H1 (cell line): ENCODE data around the gene MDFIC. TPM values are rescaled to one million over a fixed set of nuclear protein-coding genes. Genes with fewer than 3 reads are reported as not detected.

Source experiments
- CTCF ChIA-PET: fragments of 300-600 bp; sonication (Branson Sonifier 250); formaldehyde crosslinking; loops from one replicate; lab custom pipeline; 2021; ENCODE audit not compliant: partially characterized antibody; lab: Charles Lee
- POLR2A ChIA-PET: fragments of 300-600 bp; sonication (Branson Sonifier 250); formaldehyde crosslinking; loops from one replicate; lab custom pipeline; 2021; ENCODE audit warnings: inconsistent platforms; ENCODE audit not compliant: partially characterized antibody; lab: Charles Lee
- DNase-seq, 2 experiments: peaks; one replicate each; pipeline versions ENCODE4 v3.0.0 to v3.0.0-alpha.2; 2010 to 2022; ENCODE audit warnings: low spot score in 2 of 2, low read depth in 1 of 2, mixed read lengths in 1 of 2
- FAIRE-seq: peaks from 2 replicates; lab custom pipeline; 2011; peaks lifted over from hg19 to GRCh38; lab: Jason Lieb, UNC
- H2AFZ ChIP-seq: 2 replicates; pipeline ENCODE4 v1.8.1; 2012; ENCODE audit warnings: low read length, inconsistent platforms
- H2AK5ac ChIP-seq: 2 replicates; pipeline ENCODE4 v1.6.1; 2013; ENCODE audit warnings: low read depth, low read length
- H2BK120ac ChIP-seq: replicated peaks from 2 replicates; pipeline ENCODE3; 2013; ENCODE audit warnings: low read depth, low read length, inconsistent platforms
- H2BK12ac ChIP-seq: 2 replicates; pipeline ENCODE4 v1.6.1; 2013; ENCODE audit warnings: low read depth, low read length
- H2BK15ac ChIP-seq: 2 replicates; pipeline ENCODE4 v1.6.1; 2013; ENCODE audit warnings: low read length
- H2BK20ac ChIP-seq: 2 replicates; pipeline ENCODE4 v1.6.1; 2013; ENCODE audit warnings: low read length
- H2BK5ac ChIP-seq: 2 replicates; pipeline ENCODE4 v1.6.1; 2013; ENCODE audit warnings: low read depth, low read length
- H3K14ac ChIP-seq: 2 replicates; pipeline ENCODE4 v1.6.1; 2013; ENCODE audit warnings: inconsistent platforms; ENCODE audit not compliant: insufficient read length
- H3K18ac ChIP-seq: 2 replicates; pipeline ENCODE4 v1.6.1; 2013; ENCODE audit warnings: low read length; ENCODE audit errors: extremely low read depth
- H3K23ac ChIP-seq: 2 replicates; pipeline ENCODE4 v1.6.1; 2013; ENCODE audit warnings: inconsistent platforms; ENCODE audit not compliant: insufficient read length
- H3K23me2 ChIP-seq: 2 replicates; pipeline ENCODE4 v1.6.1; 2013; ENCODE audit warnings: low read depth, low read length
- H3K27ac ChIP-seq: 2 replicates; pipeline ENCODE4 v1.6.1; 2011; ENCODE audit warnings: low read depth, low read length, inconsistent platforms
- H3K27me3 ChIP-seq, 4 experiments: replicated peaks in 1 of 4; 1 replicate in 1 of 4; 2 replicates in 3 of 4; pipeline versions ENCODE4 v1.6.1 to v1.8.1; 2011 to 2013; ENCODE audit warnings: low read length in 3 of 4, mild to moderate bottlenecking in 3 of 4, inconsistent platforms in 2 of 4, mixed read lengths in 2 of 4, moderate library complexity in 1 of 4; ENCODE audit not compliant: control insufficient read depth in 3 of 4, insufficient read depth in 3 of 4; ENCODE audit errors: extremely low read depth in 1 of 4
- H3K36me3 ChIP-seq, 4 experiments: 2 replicates each; pipeline versions ENCODE4 v1.6.1 to v1.8.1; 2011 to 2013; ENCODE audit warnings: mild to moderate bottlenecking in 4 of 4, low read length in 3 of 4, moderate library complexity in 2 of 4, control low read depth in 1 of 4, inconsistent platforms in 1 of 4; ENCODE audit not compliant: insufficient read depth in 4 of 4, control insufficient read depth in 2 of 4
- H3K4ac ChIP-seq: replicated peaks from 2 replicates; pipeline ENCODE3; 2013; ENCODE audit warnings: low read length, low read depth, mixed read lengths, inconsistent platforms; ENCODE audit not compliant: insufficient read length
- H3K4me1 ChIP-seq, 4 experiments: replicated peaks in 1 of 4; 1 replicate in 1 of 4; 2 replicates in 3 of 4; pipeline versions ENCODE4 v1.6.1 to v1.8.1; 2011 to 2013; ENCODE audit warnings: low read length in 3 of 4, inconsistent platforms in 2 of 4, mixed read lengths in 1 of 4; ENCODE audit not compliant: insufficient read depth in 4 of 4, control insufficient read depth in 3 of 4
- H3K4me2 ChIP-seq, 2 experiments: 2 replicates each; pipeline versions ENCODE4 v1.6.1 to v1.8.1; 2011 to 2013; ENCODE audit warnings: low read depth in 2 of 2, low read length in 2 of 2, control low read depth in 1 of 2, inconsistent platforms in 1 of 2, mild to moderate bottlenecking in 1 of 2; ENCODE audit not compliant: insufficient read depth in 1 of 2
- H3K4me3 ChIP-seq, 4 experiments: fragments of 200-600, 300-600 bp in 1 of 4; sonication (generic), shearing (Covaris generic), sonication (Bioruptor Twin) in 1 of 4; 2 replicates each; pipeline versions ENCODE4 v1.5.1 to v1.8.1; 2011 to 2016; ENCODE audit warnings: low read length in 4 of 4, low read depth in 3 of 4, control low read depth in 2 of 4, inconsistent platforms in 2 of 4, mild to moderate bottlenecking in 2 of 4, mixed read lengths in 1 of 4, moderate library complexity in 1 of 4; ENCODE audit not compliant: insufficient read depth in 2 of 4; ENCODE audit errors: extremely low read depth in 1 of 4
- H3K56ac ChIP-seq: replicated peaks from 2 replicates; pipeline ENCODE3; 2013; ENCODE audit warnings: low read depth, mild to moderate bottlenecking, mixed read lengths, low read length, inconsistent platforms; ENCODE audit not compliant: insufficient read length
- H3K79me1 ChIP-seq: 2 replicates; pipeline ENCODE4 v1.6.1; 2013; ENCODE audit warnings: low read depth, low read length, control low read depth
- H3K79me2 ChIP-seq, 2 experiments: 2 replicates each; pipeline versions ENCODE4 v1.6.1 to v1.8.1; 2012 to 2013; ENCODE audit warnings: low read length in 2 of 2, mild to moderate bottlenecking in 2 of 2, inconsistent platforms in 1 of 2; ENCODE audit not compliant: insufficient read depth in 2 of 2, control insufficient read depth in 1 of 2
- H3K9ac ChIP-seq, 4 experiments: replicated peaks in 1 of 4; 1 replicate in 1 of 4; 2 replicates in 3 of 4; pipeline versions ENCODE4 v1.6.1 to v1.8.1; 2011 to 2013; ENCODE audit warnings: low read depth in 3 of 4, low read length in 3 of 4, control low read depth in 2 of 4, mild to moderate bottlenecking in 2 of 4, moderate library complexity in 2 of 4, inconsistent platforms in 1 of 4; ENCODE audit errors: extremely low read depth in 1 of 4
- H3K9me3 ChIP-seq, 2 experiments: 2 replicates each; pipeline versions ENCODE4 v1.6.1 to v1.8.1; 2012 to 2013; ENCODE audit warnings: mild to moderate bottlenecking in 2 of 2, moderate library complexity in 2 of 2, control low read depth in 1 of 2, inconsistent platforms in 1 of 2, low read depth in 1 of 2, low read length in 1 of 2, mixed read lengths in 1 of 2; ENCODE audit not compliant: insufficient read depth in 2 of 2
- H4K20me1 ChIP-seq, 2 experiments: replicated peaks in 1 of 2; 2 replicates each; pipeline versions ENCODE3 to v1.8.1; 2011 to 2013; ENCODE audit warnings: inconsistent platforms in 2 of 2, low read length in 2 of 2, mild to moderate bottlenecking in 1 of 2; ENCODE audit not compliant: insufficient read depth in 2 of 2, control insufficient read depth in 1 of 2
- H4K5ac ChIP-seq: 2 replicates; pipeline ENCODE4 v1.6.1; 2013; ENCODE audit warnings: low read length, low read depth, mixed read lengths, inconsistent platforms; ENCODE audit not compliant: insufficient read length
- H4K8ac ChIP-seq: 2 replicates; pipeline ENCODE4 v1.8.0; 2013; ENCODE audit warnings: mild to moderate bottlenecking, moderate library complexity, low read length, inconsistent platforms; ENCODE audit not compliant: insufficient read depth; ENCODE audit errors: extremely low read depth
- H4K91ac ChIP-seq: replicated peaks from 2 replicates; pipeline ENCODE3; 2013; ENCODE audit warnings: low read length, mixed read lengths, inconsistent platforms; ENCODE audit not compliant: insufficient read length
- ATF3 ChIP-seq: IDR thresholded peaks from 2 replicates; pipeline ENCODE4 v1.6.1; 2011; ENCODE audit warnings: low read depth, mild to moderate bottlenecking, low read length; ENCODE audit not compliant: insufficient read depth
- BACH1 ChIP-seq: IDR thresholded peaks from 2 replicates; pipeline ENCODE4 v1.6.1; 2012; ENCODE audit warnings: low read length, improper control_type of control experiment
- BRCA1 ChIP-seq: IDR thresholded peaks from 2 replicates; pipeline ENCODE4 v1.6.1; 2012; ENCODE audit warnings: low read depth, low read length, improper control_type of control experiment
- CEBPB ChIP-seq: IDR thresholded peaks from 2 replicates; pipeline ENCODE4 v1.6.1; 2012; ENCODE audit warnings: low read depth, low read length
- CHD2 ChIP-seq: IDR thresholded peaks from 2 replicates; pipeline ENCODE4 v1.6.1; 2012; ENCODE audit warnings: low read length, improper control_type of control experiment
- EGR1 ChIP-seq: IDR thresholded peaks from 2 replicates; pipeline ENCODE4 v1.6.1; 2011; ENCODE audit warnings: low read depth, low read length, borderline replicate concordance
- EP300 ChIP-seq, 2 experiments: IDR thresholded peaks; 1 replicate in 1 of 2; 2 replicates in 1 of 2; pipeline ENCODE4 v1.6.1; 2011 to 2012; ENCODE audit warnings: low read depth in 2 of 2, low read length in 2 of 2, mild to moderate bottlenecking in 2 of 2, borderline replicate concordance in 1 of 2, inconsistent platforms in 1 of 2, moderate library complexity in 1 of 2
- EZH2 ChIP-seq: fragments of 200-600 bp; sonication (generic); IDR thresholded peaks from 2 replicates; pipeline ENCODE4 v1.7.1; 2012; ENCODE audit warnings: low read depth, mild to moderate bottlenecking, moderate library complexity, low read length, inconsistent platforms; ENCODE audit not compliant: severe bottlenecking
- HDAC2 ChIP-seq, 2 experiments: fragments of 300-600 bp in 1 of 2; sonication (generic) in 1 of 2; IDR thresholded peaks; 2 replicates each; pipeline ENCODE4 v1.6.1; 2011 to 2012; ENCODE audit warnings: low read depth in 2 of 2, low read length in 2 of 2, mild to moderate bottlenecking in 2 of 2, moderate library complexity in 2 of 2, borderline replicate concordance in 1 of 2, inconsistent platforms in 1 of 2
- JUN ChIP-seq: IDR thresholded peaks from 2 replicates; pipeline ENCODE4 v1.6.1; 2011; ENCODE audit warnings: low read depth, mild to moderate bottlenecking, improper control_type of control experiment, low read length
- POLR2AphosphoS5 ChIP-seq: IDR thresholded peaks from 2 replicates; pipeline ENCODE4 v1.6.1; 2011; ENCODE audit warnings: low read depth, low read length
- RFX5 ChIP-seq: IDR thresholded peaks from 2 replicates; pipeline ENCODE4 v1.6.1; 2011; ENCODE audit warnings: low read depth, low read length, improper control_type of control experiment, borderline replicate concordance
- TAF1 ChIP-seq: IDR thresholded peaks from 2 replicates; pipeline ENCODE4 v1.6.1; 2011; ENCODE audit warnings: mild to moderate bottlenecking, low read depth, low read length
- TAF7 ChIP-seq: optimal IDR thresholded peaks from 2 replicates; pipeline ENCODE3; 2011; ENCODE audit warnings: low read depth, mild to moderate bottlenecking, inconsistent platforms, low read length, moderate library complexity, borderline replicate concordance
- TEAD4 ChIP-seq: IDR thresholded peaks from 2 replicates; pipeline ENCODE4 v1.6.1; 2012; ENCODE audit warnings: low read depth, low read length, inconsistent platforms, mixed read lengths
- WGBS, 2 experiments: shearing (Covaris generic) in 1 of 2; methylation state at CpG; one replicate each; pipeline versions ENCODE4 v1.1.6 to v1.1.7; 2013 to 2015; ENCODE audit warnings: low lambda C conversion rate in 2 of 2, mixed read lengths in 2 of 2, inconsistent platforms in 1 of 2, low coverage in 1 of 2, missing lambda C conversion rate in 1 of 2; ENCODE audit not compliant: insufficient replicate concordance in 2 of 2, insufficient coverage in 1 of 2, insufficient read length in 1 of 2; ENCODE audit errors: extremely low coverage in 1 of 2, missing lambda C conversion rate in 1 of 2; 5-methylcytosine and 5-hydroxymethylcytosine counted together
- polyA plus RNA-seq, 7 experiments: library from polyadenylated mRNA; depleted of rRNA in 3 of 7; stranded (reverse) in 5 of 7; unstranded in 2 of 7; fragments of >200 nt in 5 of 7; fragments of 200-250 nt in 2 of 7; gene quantifications; 1 replicate in 5 of 7; 2 replicates in 1 of 7; 4 replicates in 1 of 7; pipeline versions ENCODE4 v1.2.1 to v1.2.3, GENCODE V29; 2011 to 2013; ENCODE audit warnings: missing spikeins in 2 of 7, mixed read lengths in 2 of 7
- total RNA-seq: library from RNA; stranded (reverse); fragmentation: NEBNext Ultra II Directional; extraction: Animal tissue kit (Norgen Biotek cat#: 25700); gene quantifications from 2 replicates; pipeline ENCODE4 v1.2.1, GENCODE V29; 2021

Gene MDFIC
- total and polyA plus RNA-seq, 2 of the 8 experiments (the other 6 are each of a cell fraction or from before 2014, with no cell fraction given), result 2.3 to 11.4 TPM

GRCh38 chr7:114988026-114988425 is 66.1 kb downstream of the MDFIC start:
- no peak overlapping the region for H3K9ac ChIP-seq
- H3K9me3 ChIP-seq, result no peaks in the 10 kb centered on the region
- no peak overlapping the region for H2BK5ac ChIP-seq
- no peak overlapping the region for H2BK120ac ChIP-seq
- no peak overlapping the region for H4K91ac ChIP-seq
- H3K27me3 ChIP-seq, result no peaks in the 10 kb centered on the region
- H3K79me1 ChIP-seq, result no peaks in the 10 kb centered on the region
- POLR2A ChIA-PET, result no interaction called here
- no peak overlapping the region for H3K18ac ChIP-seq
- no peak overlapping the region for H3K56ac ChIP-seq
- FAIRE-seq (no peak), DNase-seq (no peak)
- no peak overlapping the region for H2BK12ac ChIP-seq
- H3K27ac ChIP-seq, result no peak overlapping the region
- CTCF ChIA-PET, result interaction anchor here (1.9 kb wide), 1 partner anchor 123 kb away, joined by 5 read pairs; no protein-coding TSS in a partner anchor
- no peaks in the 10 kb centered on the region for H4K20me1 ChIP-seq
- no peak overlapping the region for H2AK5ac ChIP-seq
- 86% methylated on average over 1 of the region's 1 CpG; no CpG with 5 or more reads in 1 of the 2 experiments for WGBS, 2 experiments
- no peak overlapping the region for H2BK15ac ChIP-seq
- H3K4me3 ChIP-seq, result no peak overlapping the region
- H2BK20ac ChIP-seq, result no peak overlapping the region
- no peak overlapping the region for H3K23ac ChIP-seq
- H3K4me1 ChIP-seq, result peaks cover 2 to 11% (median 3%) of the 10 kb centered on the region in 4 experiments; a peak in 5 of 7 replicates
- no peak overlapping the region for H3K4ac ChIP-seq
- H2AFZ ChIP-seq, result no peak overlapping the region
- H3K23me2 ChIP-seq, result no peaks in the 10 kb centered on the region
- no peak overlapping the region for H4K5ac ChIP-seq
- H4K8ac ChIP-seq, result no peak overlapping the region
- H3K36me3 ChIP-seq, result no peaks in the 10 kb centered on the region
- H3K79me2 ChIP-seq, result no peaks in the 10 kb centered on the region
- H3K4me2 ChIP-seq, result no peak overlapping the region
- H3K14ac ChIP-seq, result no peak overlapping the region
- TF ChIP-seq BRCA1, result no peak
- no peak for TF ChIP-seq RFX5
- TF ChIP-seq BACH1, result no peak
- no peak for TF ChIP-seq JUN
- no peak for TF ChIP-seq HDAC2 (IDR thresholded peaks at IDR 0.05; ENCODE audit: borderline replicate concordance in 1 of 2, low read depth in 2 of 2, low read length in 2 of 2)
- no peak for TF ChIP-seq TAF1
- no peak for TF ChIP-seq EGR1
- no peak for TF ChIP-seq TEAD4
- no peak for TF ChIP-seq CHD2
- TF ChIP-seq ATF3, result no peak
- no peak for TF ChIP-seq EZH2
- TF ChIP-seq EP300 (IDR thresholded peaks at IDR 0.05; ENCODE audit: borderline replicate concordance in 1 of 2, low read depth in 2 of 2, low read length in 2 of 2), result no peak
- TF ChIP-seq TAF7, result no peak
- TF ChIP-seq POLR2AphosphoS5, result no peak
- no peak for TF ChIP-seq CEBPB
